GM21619 (cell line): Measurements from ENCODE around the gene PNPLA2.
A peak's percentile ranks its signal among the peaks of the same experiment; 100 is the strongest.

Experiments used
- ATAC-seq: cut with Tn5 transposase; IDR thresholded peaks from one replicate; pipeline ENCODE4 v1.9.1; 2021; ENCODE audit not compliant: unreplicated experiment

PNPLA2 gene

GRCh38 chr11:842370-843002 is 23.8 kb downstream of the PNPLA2 start, which contains the start of the genes POLR2L and TSPAN4:
Gene POLR2L, minus strand, starts transcription at chr11:842529. Its CDS starts 21 bp downstream, at chr11:842508.
Gene TSPAN4, plus strand, starts transcription at chr11:842852. Its CDS starts 7,453 bp downstream, at chr11:850305.
- ATAC-seq = peak; percentile 58

- ATAC-seq = peak; percentile 11
These were observed 24.5 kb downstream of the PNPLA2 start for GRCh38 chr11:843086-843734.

GRCh38 chr11:843818-844692 is 25.3 kb downstream of the PNPLA2 start:
- ATAC-seq = no peak

- ATAC-seq = no peak
These were observed 26.3 kb downstream of the PNPLA2 start for GRCh38 chr11:844693-845644.

- no peak for ATAC-seq
These were observed 27.3 kb downstream of the PNPLA2 start for GRCh38 chr11:845872-846495.

- no peak for ATAC-seq
These were observed 27.9 kb downstream of the PNPLA2 start for GRCh38 chr11:846496-847098.

- no peak for ATAC-seq
These were observed 29.2 kb downstream of the PNPLA2 start for GRCh38 chr11:847876-848275.

GRCh38 chr11:848380-848931 is 29.7 kb downstream of the PNPLA2 start:
- no peak for ATAC-seq

GRCh38 chr11:849104-849824 is 30.6 kb downstream of the PNPLA2 start:
- ATAC-seq = no peak

GRCh38 chr11:849951-850774 is 31.4 kb downstream of the PNPLA2 start:
- no peak for ATAC-seq

GRCh38 chr11:850775-851763 is 32.4 kb downstream of the PNPLA2 start:
- no peak for ATAC-seq

- no peak for ATAC-seq
These were observed 34.0 kb downstream of the PNPLA2 start for GRCh38 chr11:852762-853161.

GRCh38 chr11:853682-854448 is 35.2 kb downstream of the PNPLA2 start:
- no peak for ATAC-seq

- no peak for ATAC-seq
These were observed 36.1 kb downstream of the PNPLA2 start for GRCh38 chr11:854601-855329.

- no peak for ATAC-seq
These were observed 36.6 kb downstream of the PNPLA2 start for GRCh38 chr11:855330-855674.
